GM12878 (cell line): ENCODE data around the gene TAGLN. TPM values are rescaled to one million over a fixed set of nuclear protein-coding genes. Genes with fewer than 3 reads are reported as not detected.

Experiments
- ATAC-seq: fragments of 200-7000 bp; cut with Tn5 transposase; 3 replicates; pipeline ENCODE4 v1.9.1; 2020; ENCODE audit warnings: mild to moderate bottlenecking, moderate library complexity
- BruUV-seq: library from RNA; stranded (reverse); fragments of 400-500 nt; replicated peaks from 2 replicates; lab custom pipeline; 2021; lab: Mats Ljungman, UMichigan
- CTCF ChIA-PET: fragments of 300-600 bp; sonication (Branson Sonifier 250); formaldehyde crosslinking; extraction: SDS; loops from one replicate; lab custom pipeline; 2021; ENCODE audit warnings: inconsistent platforms; lab: Yijun Ruan, JAX
- POLR2A ChIA-PET: fragments of 350-600 bp; formaldehyde crosslinking; extraction: SDS; loops from one replicate; lab custom pipeline; 2021; ENCODE audit warnings: inconsistent platforms; lab: Charles Lee
- RAD21 ChIA-PET: fragments of 300-600 bp; sonication (Branson Sonifier 250); formaldehyde crosslinking; loops from one replicate; lab custom pipeline; 2023; ENCODE audit warnings: antibody characterized with exemption; ENCODE audit not compliant: unreplicated experiment; lab: Charles Lee
- SMC1A ChIA-PET: fragments of 300-600 bp; sonication (Branson Sonifier 250); formaldehyde crosslinking; loops from one replicate; lab custom pipeline; 2023; ENCODE audit not compliant: unreplicated experiment, uncharacterized antibody; lab: Charles Lee
- DNase-seq: peaks from one replicate; pipeline ENCODE4 v3.0.0-alpha.2; 2011; ENCODE audit warnings: low read depth, low spot score
- FAIRE-seq: peaks from 3 replicates; lab custom pipeline; 2011; peaks lifted over from hg19 to GRCh38; lab: Jason Lieb, UNC
- H2AFZ ChIP-seq: 2 replicates; pipeline ENCODE4 v1.6.0; 2011; ENCODE audit warnings: low read depth, low read length, control low read depth; ENCODE audit not compliant: control insufficient read depth
- H3K27ac ChIP-seq: 2 replicates; pipeline ENCODE4 v1.5.1; 2011; ENCODE audit warnings: control low read depth; ENCODE audit not compliant: control insufficient read depth, insufficient read depth
- H3K27me3 ChIP-seq, 2 experiments: replicated peaks in 1 of 2; 2 replicates each; pipeline versions ENCODE4 v1.6.0 to v1.6.1; 2011; ENCODE audit warnings: low read length in 1 of 2; ENCODE audit not compliant: control insufficient read depth in 2 of 2, insufficient read depth in 2 of 2
- H3K36me3 ChIP-seq, 2 experiments: 2 replicates each; pipeline ENCODE4 v1.5.1; 2011; ENCODE audit warnings: low read length in 1 of 2; ENCODE audit not compliant: control insufficient read depth in 2 of 2, insufficient read depth in 2 of 2
- H3K4me1 ChIP-seq: 2 replicates; pipeline ENCODE4 v1.6.1; 2011; ENCODE audit warnings: mild to moderate bottlenecking, low read length, moderate library complexity, mixed read lengths; ENCODE audit not compliant: control insufficient read depth, insufficient read depth
- H3K4me2 ChIP-seq: 2 replicates; pipeline ENCODE4 v1.6.0; 2011; ENCODE audit warnings: control low read depth; ENCODE audit not compliant: control insufficient read depth, insufficient read depth
- H3K4me3 ChIP-seq: fragments of 200-600 bp; sonication (generic); 2 replicates; pipeline ENCODE4 v1.5.1; 2016
- H3K79me2 ChIP-seq: 2 replicates; pipeline ENCODE4 v1.6.0; 2011; ENCODE audit warnings: low read length; ENCODE audit not compliant: control insufficient read depth, insufficient read depth
- H3K9ac ChIP-seq: 2 replicates; pipeline ENCODE4 v1.8.0; 2011; ENCODE audit warnings: low read length, control low read depth, mixed read lengths; ENCODE audit not compliant: control insufficient read depth, insufficient read depth
- H3K9me3 ChIP-seq: replicated peaks from 3 replicates; pipeline ENCODE4 v1.5.1; 2011; ENCODE audit warnings: mild to moderate bottlenecking, low read length; ENCODE audit not compliant: control insufficient read depth, insufficient read depth
- H4K20me1 ChIP-seq: 2 replicates; pipeline ENCODE4 v1.6.0; 2011; ENCODE audit not compliant: control insufficient read depth, insufficient read depth
- CHD4 ChIP-seq: fragments of 200-600 bp; sonication (generic); IDR thresholded peaks from 2 replicates; pipeline ENCODE4 v1.6.1; 2016; ENCODE audit warnings: mild to moderate bottlenecking
- CREB1 ChIP-seq: IDR thresholded peaks from 2 replicates; pipeline ENCODE4 v1.6.1; 2012; ENCODE audit warnings: low read depth, mild to moderate bottlenecking, inconsistent platforms
- E2F4 ChIP-seq: IDR thresholded peaks from 2 replicates; pipeline ENCODE4 v1.6.1; 2012; ENCODE audit warnings: low read depth, low read length, improper control_type of control experiment
- EP300 ChIP-seq, 2 experiments: fragments of 150-350 bp in 1 of 2; IDR thresholded peaks; 2 replicates each; pipeline ENCODE4 v1.6.1; 2011 to 2012; ENCODE audit warnings: low read depth in 2 of 2, low read length in 2 of 2, borderline replicate concordance in 1 of 2, improper control_type of control experiment in 1 of 2, inconsistent platforms in 1 of 2; ENCODE audit not compliant: control insufficient read depth in 1 of 2
- GATAD2B ChIP-seq: fragments of 450-650 bp; conservative IDR thresholded peaks from 2 replicates; pipeline ENCODE4 v1.6.1; 2017; ENCODE audit warnings: low read depth, mild to moderate bottlenecking, moderate library complexity
- IRF3 ChIP-seq: fragments of 450-650 bp; IDR thresholded peaks from 2 replicates; pipeline ENCODE4 v1.6.1; 2014; ENCODE audit warnings: mild to moderate bottlenecking
- JUNB ChIP-seq: IDR thresholded peaks from 2 replicates; pipeline ENCODE4 v1.6.1; 2016; ENCODE audit warnings: antibody characterized with exemption, mild to moderate bottlenecking
- KLF5 ChIP-seq: fragments of 450-650 bp; IDR thresholded peaks from 2 replicates; pipeline ENCODE4 v1.6.1; 2014; ENCODE audit warnings: mild to moderate bottlenecking; ENCODE audit not compliant: partially characterized antibody
- MAX ChIP-seq: IDR thresholded peaks from 2 replicates; pipeline ENCODE4 v1.6.1; 2012; ENCODE audit warnings: low read depth, low read length, improper control_type of control experiment
- MTA3 ChIP-seq: IDR thresholded peaks from 2 replicates; pipeline ENCODE4 v1.6.1; 2012; ENCODE audit warnings: low read length, inconsistent platforms, borderline replicate concordance
- NFXL1 ChIP-seq: fragments of 450-650 bp; IDR thresholded peaks from 2 replicates; pipeline ENCODE4 v1.6.1; 2017; ENCODE audit warnings: antibody characterized with exemption, mild to moderate bottlenecking, borderline replicate concordance
- NRF1 ChIP-seq: conservative IDR thresholded peaks from 2 replicates; pipeline ENCODE4 v1.6.1; 2011; ENCODE audit warnings: mild to moderate bottlenecking, low read depth, low read length, improper control_type of control experiment
- PAX5 ChIP-seq: IDR thresholded peaks from 2 replicates; pipeline ENCODE4 v1.6.1; 2011; ENCODE audit warnings: low read depth, low read length, borderline replicate concordance
- RAD21 ChIP-seq: IDR thresholded peaks from 2 replicates; pipeline ENCODE4 v1.6.1; 2011; ENCODE audit warnings: mild to moderate bottlenecking, low read depth, low read length, moderate library complexity; ENCODE audit not compliant: insufficient read depth
- RB1 ChIP-seq: fragments of 450-650 bp; formaldehyde crosslinking; IDR thresholded peaks from 2 replicates; pipeline ENCODE4 v1.6.1; 2017; ENCODE audit warnings: mild to moderate bottlenecking, borderline replicate concordance
- RCOR1 ChIP-seq: conservative IDR thresholded peaks from 2 replicates; pipeline ENCODE4 v1.6.1; 2012; ENCODE audit warnings: low read depth, low read length, improper control_type of control experiment
- SKIL ChIP-seq: fragments of 450-650 bp; IDR thresholded peaks from 2 replicates; pipeline ENCODE4 v1.6.1; 2017; ENCODE audit warnings: mild to moderate bottlenecking, low read depth, inconsistent platforms; ENCODE audit not compliant: poor library complexity, severe bottlenecking
- SMARCA5 ChIP-seq: fragments of 450-650 bp; IDR thresholded peaks from 2 replicates; pipeline ENCODE4 v1.6.1; 2017; ENCODE audit warnings: mild to moderate bottlenecking
- SREBF2 ChIP-seq: IDR thresholded peaks from 2 replicates; pipeline ENCODE4 v1.6.1; 2012; ENCODE audit warnings: mild to moderate bottlenecking, low read length
- ZNF274 ChIP-seq: IDR thresholded peaks from one replicate; pipeline ENCODE4 v1.8.0; 2011; ENCODE audit not compliant: insufficient read length, insufficient read depth
- WGBS: methylation state at CpG from one replicate; pipeline ENCODE4 v1.1.6; 2016; ENCODE audit warnings: low lambda C conversion rate; ENCODE audit not compliant: insufficient replicate concordance, insufficient coverage; ENCODE audit errors: missing lambda C conversion rate; 5-methylcytosine and 5-hydroxymethylcytosine counted together
- in situ Hi-C: fragments of 300-500 bp; cut with MboI; formaldehyde crosslinking; loops from 9 replicates; pipeline ENCODE4 v1.14.3; 2018; ENCODE audit warnings: mixed read lengths
- intact Hi-C: fragments of 100-400 bp; cut with micrococcal nuclease; formaldehyde crosslinking; loops from one replicate; pipeline ENCODE4 v1.14.2; 2022; ENCODE audit not compliant: unreplicated experiment
- polyA plus RNA-seq, 11 experiments: library from polyadenylated mRNA; depleted of rRNA in 4 of 11; unstranded in 6 of 11; stranded (reverse) in 5 of 11; fragments of >200 nt; fragmentation: Nextera tagmentation in 4 of 11; fragmentation: Illumina TruSeq in 1 of 11; extraction: Ambion mirVana in 4 of 11; extraction: Trizol in 1 of 11; gene quantifications; 1 replicate in 1 of 11; 2 replicates in 10 of 11; pipeline versions ENCODE4 v1.2.1 to v1.2.3, GENCODE V29; 2011 to 2016; ENCODE audit warnings: inconsistent platforms in 2 of 11, missing spikeins in 2 of 11, low read depth in 1 of 11
- total RNA-seq, 4 experiments: library from RNA; depleted of rRNA in 3 of 4; stranded (reverse); fragments of >200 nt in 3 of 4; fragmentation: Illumina TruSeq in 1 of 4; extraction: Trizol in 1 of 4; gene quantifications; 2 replicates each; pipeline versions ENCODE4 v1.2.1 to v1.2.3, GENCODE V29; 2013 to 2021

TAGLN gene
- total and polyA plus RNA-seq, 10 of the 15 experiments (the other 5 are each of a cell fraction or from before 2014, with no cell fraction given), result 0.26 to 4.6 (median 1.7) TPM

GRCh38 chr11:117198613-117199012 lies 557 bp upstream of the TAGLN start:
- Histone ChIP-seq H3K4me1 (no peaks in the 10 kb centered on the region), H4K20me1 (no peaks in the 10 kb centered on the region), H3K27me3 (no peaks in the 10 kb centered on the region), H3K9me3 (no peaks in the 10 kb centered on the region), H2AFZ (no peak overlapping the region), H3K27ac (no peak overlapping the region), H3K4me3 (no peak overlapping the region), H3K36me3 (no peaks in the 10 kb centered on the region; a peak in 1 of 4 replicates), H3K79me2 (no peaks in the 10 kb centered on the region), H3K9ac (no peak overlapping the region), H3K4me2 (no peak overlapping the region)
- in situ Hi-C loops (no loop called here), intact Hi-C loops (no loop called here)
- ChIA-PET CTCF (interaction anchor here (2.1 kb wide), 1 partner anchor 17 kb away, joined by 5 read pairs; no protein-coding TSS in a partner anchor), POLR2A (no interaction called here), SMC1A (no interaction called here), RAD21 (no interaction called here)
- ATAC-seq (no peak), DNase-seq (no peak), FAIRE-seq (no peak)
- TF ChIP-seq EP300 (IDR thresholded peaks at IDR 0.05; ENCODE audit: borderline replicate concordance in 1 of 2, control insufficient read depth in 1 of 2, low read depth in 2 of 2, low read length in 2 of 2) (no peak), NRF1 (no peak), SKIL (no peak), CHD4 (no peak), ZNF274 (no peak), MAX (no peak), GATAD2B (no peak), JUNB (no peak), KLF5 (no peak), PAX5 (no peak), IRF3 (no peak), NFXL1 (no peak), SREBF2 (no peak), E2F4 (no peak), CREB1 (no peak), MTA3 (no peak), RB1 (no peak), RAD21 (no peak), RCOR1 (no peak), SMARCA5 (no peak)
- 83% methylated on average over 4 of the region's 4 CpGs for WGBS
- BruUV-seq, result no TSS peak
